ENCODE results near the gene GABRA4.

Gene GABRA4

DNA sequence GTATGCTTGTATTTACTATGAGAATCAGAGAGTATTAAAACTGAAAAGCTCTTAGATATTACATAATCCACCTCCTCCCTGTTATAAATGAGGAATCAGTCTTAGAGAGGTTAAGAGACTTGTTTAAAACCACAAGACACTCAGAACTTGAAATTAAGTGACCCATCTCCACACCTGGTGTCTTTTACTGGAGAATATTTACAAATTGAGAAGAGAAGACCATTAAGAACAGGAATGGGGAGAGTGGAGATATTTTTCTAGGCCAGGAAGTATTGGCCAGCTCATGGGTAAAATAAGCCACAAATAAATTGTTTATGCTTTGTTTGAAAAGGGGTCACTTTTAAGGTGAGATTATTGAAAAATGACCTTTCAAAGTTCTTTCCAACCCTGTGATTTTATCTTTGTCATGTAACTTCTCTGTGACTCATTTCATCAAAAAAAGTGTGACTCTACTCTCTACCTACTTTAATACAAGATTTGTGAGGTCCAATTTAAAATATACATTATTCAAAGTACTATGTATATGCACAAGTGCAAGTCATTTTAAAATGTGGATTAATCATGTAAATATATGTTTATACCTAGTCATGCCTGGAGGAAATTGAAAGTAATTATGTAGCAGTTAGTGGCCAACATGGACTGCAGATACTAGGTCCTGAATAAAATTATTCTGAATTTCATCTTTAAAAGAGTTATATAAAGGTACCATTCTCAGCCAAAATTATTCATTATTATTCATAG lies 68.4 kb downstream of the GABRA4 start:
- DNase-seq, result no peak

DNA sequence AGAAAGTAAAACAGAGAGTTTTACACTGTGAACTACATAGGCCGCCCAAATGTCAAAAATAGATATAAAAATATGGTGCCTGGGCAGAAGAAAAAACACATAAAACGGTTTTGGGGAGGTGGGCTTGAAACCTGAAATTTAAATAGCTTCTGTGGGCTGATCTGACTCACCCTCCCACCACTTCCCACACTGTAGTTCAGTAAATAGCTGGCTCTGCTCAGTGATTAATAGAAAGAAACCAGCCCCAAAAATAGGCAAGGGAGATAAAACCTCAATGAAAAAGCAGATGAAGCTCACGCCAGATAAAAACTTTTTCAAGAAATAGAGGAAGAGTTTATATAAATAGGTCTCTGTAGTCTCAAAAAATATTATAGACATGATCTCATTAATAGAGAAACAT lies 71.2 kb downstream of the GABRA4 start:
- no peak for DNase-seq

DNA sequence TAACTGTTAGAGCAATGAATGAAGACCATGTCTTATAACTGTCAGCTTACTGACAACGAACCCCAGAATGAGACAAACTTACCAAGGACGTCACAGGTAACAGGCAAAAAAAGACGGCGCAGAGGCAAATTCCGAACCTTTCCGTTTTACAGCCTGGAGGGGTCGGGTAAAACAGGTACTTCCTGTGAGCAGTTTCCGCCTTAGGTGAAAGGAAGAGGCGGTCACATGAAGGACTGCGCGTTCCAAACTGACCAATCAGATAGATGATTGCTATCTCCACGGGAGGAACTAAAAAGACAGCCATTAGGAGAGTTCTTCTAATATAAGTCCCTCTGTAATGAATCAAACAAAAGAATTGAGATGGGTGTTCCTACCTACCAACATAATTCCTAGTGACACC lies 84.3 kb downstream of the GABRA4 start, which contains the start of gene COX7B2:
COX7B2 (minus strand) TSS at position 168 of the 400 bp plus-strand sequence. CDS start 174,053 bp downstream, outside the sequence.
- DNase-seq, result no peak

DNA sequence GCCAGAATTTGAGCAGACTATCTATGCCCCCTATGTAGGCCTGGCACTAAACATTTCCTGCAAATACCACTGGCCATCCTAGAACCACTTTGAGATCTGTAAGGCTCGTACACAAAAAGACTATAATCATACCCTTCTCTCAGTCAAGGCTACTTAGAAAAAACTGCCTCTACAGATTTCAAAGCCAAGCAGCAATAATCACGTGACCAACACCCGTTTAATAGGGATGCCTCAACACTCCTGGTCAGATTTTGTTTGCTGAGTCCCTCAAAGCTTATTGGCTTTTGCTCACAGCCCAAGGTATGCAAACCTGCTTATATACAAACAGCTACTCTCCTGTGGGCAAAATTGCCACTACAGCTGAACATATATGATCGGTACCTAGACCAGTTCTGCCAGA lies 85.2 kb downstream of the GABRA4 start:
- no peak for DNase-seq

DNA sequence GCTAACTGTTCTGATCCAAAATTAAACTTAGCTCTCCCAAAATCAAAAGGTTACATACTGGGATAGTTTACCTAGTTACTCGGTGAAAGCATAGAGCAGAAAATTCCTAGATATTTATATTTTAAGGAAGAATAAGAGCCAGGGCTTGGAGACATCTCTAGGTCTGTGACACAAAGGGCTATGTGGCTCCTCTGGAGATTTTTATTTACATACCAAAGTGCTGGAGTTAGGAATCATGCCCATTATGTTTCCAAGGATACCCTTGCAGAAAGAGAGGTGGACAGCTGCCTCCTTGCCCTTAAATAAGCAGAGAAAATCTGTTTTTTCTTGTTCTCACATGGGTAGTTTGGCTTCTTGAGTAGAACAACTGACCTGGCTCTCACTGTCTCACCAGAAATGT lies 93.3 kb downstream of the GABRA4 start:
- no peak for DNase-seq

DNA sequence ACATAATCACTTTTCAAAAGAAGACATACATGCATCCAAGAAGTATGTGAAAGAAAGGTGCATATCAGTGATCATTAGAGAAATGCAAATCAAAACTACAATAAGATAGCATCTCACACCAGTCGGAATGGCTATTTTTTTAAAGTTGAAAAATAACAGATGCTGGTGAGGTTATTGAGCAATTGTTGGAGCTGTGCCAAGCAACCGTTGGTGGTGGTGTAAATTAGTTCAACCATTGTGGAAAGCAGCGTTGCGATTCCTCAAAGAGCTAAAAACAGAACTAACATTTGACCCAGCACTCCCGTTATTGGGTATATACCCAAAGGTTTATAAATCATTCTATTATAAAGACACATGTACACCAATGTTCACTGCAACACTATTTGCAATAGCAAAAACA lies 98.6 kb downstream of the GABRA4 start:
- no peak for DNase-seq

DNA sequence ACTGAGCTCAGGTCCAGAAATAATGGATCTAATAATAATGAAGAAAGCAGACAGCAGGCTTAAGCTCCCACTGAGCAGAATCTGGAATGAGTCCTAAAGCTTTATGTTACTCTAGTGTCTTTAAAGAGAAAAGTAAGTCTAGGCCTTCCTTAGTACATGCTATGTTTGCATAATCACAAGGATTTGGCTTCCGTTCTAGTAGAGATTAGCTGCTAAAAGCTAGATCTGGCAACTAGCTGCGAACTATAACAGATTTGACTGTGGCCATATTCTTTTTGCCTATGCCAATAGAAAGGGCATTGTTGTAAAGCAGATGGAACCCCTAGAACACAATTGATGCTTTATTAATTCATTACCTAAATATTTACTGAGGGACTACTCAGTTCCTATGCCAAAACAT lies 103.3 kb downstream of the GABRA4 start:
- DNase-seq, result no peak

DNA sequence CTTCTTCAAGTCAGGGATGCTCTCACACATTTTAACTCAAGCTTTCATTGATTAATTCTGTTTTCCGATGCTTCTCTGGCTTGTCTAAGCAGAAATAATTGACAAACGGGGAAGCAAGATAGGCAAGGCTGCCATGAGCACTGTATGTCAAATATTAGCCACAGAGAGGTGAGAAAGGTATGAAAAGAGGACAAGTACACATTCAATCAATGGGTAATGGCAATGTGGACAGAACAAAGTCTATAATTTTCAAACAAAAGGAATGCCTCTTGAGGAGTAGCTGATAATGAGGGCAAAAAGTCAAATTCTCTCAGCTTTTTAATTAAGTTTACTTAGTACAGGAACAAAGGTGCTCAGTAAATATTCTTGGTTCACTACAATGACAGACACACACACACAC lies 104.0 kb downstream of the GABRA4 start:
- DNase-seq, result no peak

DNA sequence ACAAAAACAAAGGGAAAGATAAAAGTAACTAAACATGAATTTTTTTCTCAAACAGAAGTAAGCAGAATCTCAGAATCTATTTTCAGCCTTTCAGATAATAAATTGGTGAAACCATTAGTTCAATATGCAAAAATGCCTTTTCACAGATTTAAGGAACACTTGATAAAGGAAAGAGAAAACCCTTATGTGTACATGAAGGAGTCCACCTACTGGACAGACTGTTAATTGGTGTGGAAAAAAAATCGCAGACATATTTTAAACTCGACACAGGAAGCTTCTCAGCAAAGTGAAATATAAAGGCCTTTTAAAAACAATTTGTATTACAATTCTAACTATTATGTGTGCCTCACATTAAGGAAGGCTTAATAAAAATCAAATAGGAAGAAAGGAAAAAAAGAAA lies 106.7 kb downstream of the GABRA4 start:
- no peak for DNase-seq

DNA sequence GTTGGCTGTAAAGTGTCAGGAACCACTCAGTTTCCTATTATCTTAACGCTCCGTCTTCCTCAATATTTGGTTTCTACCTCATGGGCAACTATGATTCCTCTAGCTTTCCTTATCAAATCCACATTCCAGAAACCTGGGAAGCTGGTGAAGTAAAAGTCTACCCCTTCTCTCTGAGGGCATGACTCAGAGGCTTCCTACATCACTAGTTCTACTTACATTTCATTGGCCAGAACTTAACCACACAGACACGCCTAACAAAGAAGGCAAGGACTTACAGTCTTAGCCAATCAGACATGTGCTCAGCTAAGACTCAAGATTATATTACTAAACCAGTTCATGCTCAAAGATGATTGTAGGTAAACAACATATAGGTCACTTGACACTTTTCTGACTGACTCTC lies 114.7 kb downstream of the GABRA4 start:
- DNase-seq, result no peak

DNA sequence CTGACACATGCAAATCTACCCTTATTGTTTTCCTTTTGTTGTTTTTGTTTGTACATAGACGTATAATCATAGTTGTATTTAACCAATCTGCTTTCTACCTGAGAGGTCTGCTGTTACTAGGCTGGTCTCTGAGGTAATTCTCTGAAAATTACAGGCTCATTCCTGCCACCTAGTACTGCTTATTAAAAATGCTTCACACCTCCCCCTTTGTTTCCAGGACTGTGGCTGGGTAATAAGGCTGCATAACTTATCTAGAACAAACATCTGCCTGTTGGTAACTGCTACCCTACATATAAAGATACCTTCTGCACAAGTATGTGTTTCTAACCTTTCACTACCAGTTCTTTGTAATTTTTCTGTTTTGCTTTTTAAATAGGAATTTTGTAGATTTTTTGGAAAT lies 118.6 kb downstream of the GABRA4 start:
- DNase-seq, result no peak

DNA sequence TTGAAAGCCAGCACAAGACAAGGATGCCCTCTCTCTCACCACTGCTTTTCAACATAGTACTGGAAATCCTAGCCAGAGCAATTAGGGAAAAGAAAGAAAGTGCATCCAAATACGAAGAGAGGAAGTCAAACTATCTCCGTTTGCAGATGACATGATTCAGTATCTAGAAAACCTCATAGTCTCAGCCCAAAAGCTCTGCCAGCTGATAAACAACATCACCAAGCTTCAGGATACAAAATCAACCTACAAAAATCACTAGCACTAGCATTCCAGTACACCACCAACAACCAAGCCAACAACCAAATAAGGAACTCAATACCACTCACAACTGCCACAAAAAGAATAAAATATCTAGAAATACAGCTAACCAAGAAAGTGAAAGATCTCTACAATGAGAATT lies 123.0 kb downstream of the GABRA4 start:
- no peak for DNase-seq

All from NCI-H524 treated with DMSO at 0.1 percent for 48 hours (cell line).